Peyer's patch (tissue), 4 donors: Measurements from ENCODE around the gene OLR1.

ENCODE experiments used
- POLR2A ChIP-seq, 2 donors: fragments of 450-650 bp; IDR thresholded peaks; one replicate each; pipeline ENCODE4 v1.5.1; 2017; ENCODE audit warnings: antibody characterized with exemption in 2 of 2, mild to moderate bottlenecking in 2 of 2, moderate library complexity in 2 of 2
- TF ChIP-seq, protein P1 (sequence below), 6 experiments: fragments of 450-650 bp in 4 of 6; fragments of 200-600 bp in 2 of 6; sonication (generic) in 1 of 6; IDR thresholded peaks; one replicate each; pipeline ENCODE4 v1.5.1; 2017 to 2019; ENCODE audit warnings: antibody characterized with exemption in 6 of 6, mild to moderate bottlenecking in 3 of 6, moderate library complexity in 1 of 6

DNA sequence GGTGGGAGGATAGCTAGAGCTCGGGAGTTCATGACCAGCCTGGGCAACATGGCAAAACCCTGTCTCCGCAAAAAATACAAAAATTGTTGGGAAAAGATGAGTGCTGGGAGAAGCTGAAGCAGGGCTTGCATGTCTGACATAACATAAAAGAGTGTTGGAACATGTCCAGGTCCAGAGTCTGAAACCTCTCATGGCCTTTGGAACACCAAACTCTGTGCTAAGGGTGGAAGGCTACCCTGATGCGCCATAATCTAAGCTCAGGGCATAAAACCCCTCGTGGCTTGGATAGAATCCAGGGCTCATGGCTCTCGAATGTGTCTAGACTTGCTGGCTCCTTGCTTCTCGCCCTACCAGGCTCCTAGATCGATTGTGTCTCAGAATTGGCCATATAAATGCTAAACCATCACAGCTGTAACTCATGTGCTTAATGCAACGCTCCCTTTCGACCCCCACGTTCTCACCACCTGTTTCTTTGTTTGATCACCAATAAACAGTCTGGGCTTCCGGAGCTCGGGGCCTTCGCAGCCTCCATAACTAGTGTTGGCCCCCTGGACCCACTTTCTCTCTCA is 35.2 kb downstream of the OLR1 start:
- TF ChIP-seq, protein P1, sequence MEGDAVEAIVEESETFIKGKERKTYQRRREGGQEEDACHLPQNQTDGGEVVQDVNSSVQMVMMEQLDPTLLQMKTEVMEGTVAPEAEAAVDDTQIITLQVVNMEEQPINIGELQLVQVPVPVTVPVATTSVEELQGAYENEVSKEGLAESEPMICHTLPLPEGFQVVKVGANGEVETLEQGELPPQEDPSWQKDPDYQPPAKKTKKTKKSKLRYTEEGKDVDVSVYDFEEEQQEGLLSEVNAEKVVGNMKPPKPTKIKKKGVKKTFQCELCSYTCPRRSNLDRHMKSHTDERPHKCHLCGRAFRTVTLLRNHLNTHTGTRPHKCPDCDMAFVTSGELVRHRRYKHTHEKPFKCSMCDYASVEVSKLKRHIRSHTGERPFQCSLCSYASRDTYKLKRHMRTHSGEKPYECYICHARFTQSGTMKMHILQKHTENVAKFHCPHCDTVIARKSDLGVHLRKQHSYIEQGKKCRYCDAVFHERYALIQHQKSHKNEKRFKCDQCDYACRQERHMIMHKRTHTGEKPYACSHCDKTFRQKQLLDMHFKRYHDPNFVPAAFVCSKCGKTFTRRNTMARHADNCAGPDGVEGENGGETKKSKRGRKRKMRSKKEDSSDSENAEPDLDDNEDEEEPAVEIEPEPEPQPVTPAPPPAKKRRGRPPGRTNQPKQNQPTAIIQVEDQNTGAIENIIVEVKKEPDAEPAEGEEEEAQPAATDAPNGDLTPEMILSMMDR (IDR thresholded peaks at IDR 0.05) = no peak
- TF ChIP-seq POLR2A (IDR thresholded peaks at IDR 0.05) = no peak
